ENCODE results near the gene PRRT2.
A peak's percentile ranks its signal among the peaks of the same experiment; 100 is the strongest.
"Not testable (repeated sequence)": the region's sequence is repeated elsewhere in the genome, so short reads cannot be mapped to it uniquely, and the experiment has no call there.

The PRRT2 gene

GRCh38 chr16:29824589-29825144 lies 12.7 kb downstream of the PRRT2 start:
- Mint-ChIP-seq H3K4me3 (no peak overlapping the region), H3K36me3 (peaks cover 1% of the 10 kb centered on the region), H3K27me3 (no peaks in the 10 kb centered on the region), H3K27ac (peak overlapping the region; percentile 41), H3K9me3 (no peaks in the 10 kb centered on the region), H3K4me1 (peaks cover 30% of the 10 kb centered on the region)
- DNase-seq (ENCODE audit: low spot score in 2 of 2): no peak
- ATAC-seq (ENCODE audit: low read depth): no peak

GRCh38 chr16:29825145-29826044 lies 13.4 kb downstream of the PRRT2 start:
- ATAC-seq (ENCODE audit: low read depth): no peak
- DNase-seq (ENCODE audit: low spot score in 2 of 2): no peak

DNA sequence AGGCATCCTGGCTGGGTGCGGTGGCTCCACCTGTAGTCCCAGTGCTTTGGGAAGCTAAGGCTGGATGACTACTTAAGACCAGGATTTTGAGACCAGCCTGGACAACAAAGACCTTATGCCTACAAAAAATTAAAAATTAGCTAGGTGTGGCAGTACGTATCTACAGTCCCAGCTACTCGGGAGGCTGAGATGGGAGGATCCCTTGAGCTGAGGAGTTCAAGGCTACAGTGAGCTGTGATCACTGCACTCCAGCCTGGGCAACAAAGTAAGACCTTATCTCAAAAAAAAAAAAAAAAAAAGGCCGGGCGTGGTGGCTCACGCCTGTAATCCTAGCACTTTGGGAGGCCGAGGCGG lies 14.3 kb downstream of the PRRT2 start:
- Mint-ChIP-seq H3K4me1 (peaks cover 20% of the 10 kb centered on the region), H3K9me3 (no peaks in the 10 kb centered on the region), H3K27ac (no peak overlapping the region), H3K4me3 (no peak overlapping the region), H3K36me3 (peaks cover 6% of the 10 kb centered on the region), H3K27me3 (no peaks in the 10 kb centered on the region)
- ATAC-seq (ENCODE audit: low read depth): no peak
- no peak for DNase-seq (ENCODE audit: low spot score in 2 of 2)

More at GRCh38 chr16:29825145-29826044, 13.4 kb downstream of the PRRT2 start:
- no peaks in the 10 kb centered on the region for H3K9me3 Mint-ChIP-seq
- peaks cover 2% of the 10 kb centered on the region for H3K36me3 Mint-ChIP-seq
- H3K4me3 Mint-ChIP-seq: no peak overlapping the region
- H3K27me3 Mint-ChIP-seq: no peaks in the 10 kb centered on the region
- H3K27ac Mint-ChIP-seq: peak overlapping the region; percentile 41
- H3K4me1 Mint-ChIP-seq: peaks cover 27% of the 10 kb centered on the region

DNA sequence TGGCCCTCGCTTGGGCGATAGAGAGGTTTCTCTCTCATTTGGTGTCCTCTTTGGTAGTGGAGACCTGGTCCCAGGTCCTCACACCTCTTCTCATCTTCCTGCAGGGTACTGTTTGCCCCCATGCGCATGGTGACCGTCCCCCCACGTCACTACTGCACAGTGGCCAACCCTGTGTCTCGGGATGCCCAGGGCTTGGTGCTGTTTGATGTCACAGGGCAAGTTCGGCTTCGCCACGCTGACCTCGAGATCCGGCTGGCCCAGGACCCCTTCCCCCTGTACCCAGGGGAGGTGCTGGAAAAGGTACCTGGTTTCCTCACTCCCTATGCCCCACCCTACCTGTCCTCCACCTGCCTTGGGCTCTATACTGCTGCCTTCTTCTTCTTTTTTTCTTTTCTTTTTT lies 18.8 kb downstream of the PRRT2 start:
- Mint-ChIP-seq H3K27ac (no peak overlapping the region), H3K4me3 (no peak overlapping the region), H3K27me3 (no peaks in the 10 kb centered on the region), H3K4me1 (peaks cover 8% of the 10 kb centered on the region), H3K36me3 (peaks cover 16% of the 10 kb centered on the region), H3K9me3 (no peaks in the 10 kb centered on the region)
- DNase-seq (ENCODE audit: low spot score in 2 of 2) (no peak), ATAC-seq (ENCODE audit: low read depth) (no peak)

GRCh38 chr16:29831490-29831889 lies 19.5 kb downstream of the PRRT2 start:
- peaks cover 8% of the 10 kb centered on the region for H3K4me1 Mint-ChIP-seq
- DNase-seq (ENCODE audit: low spot score in 2 of 2): no peak
- peaks cover 16% of the 10 kb centered on the region for H3K36me3 Mint-ChIP-seq
- H3K9me3 Mint-ChIP-seq: no peaks in the 10 kb centered on the region
- H3K4me3 Mint-ChIP-seq: no peak overlapping the region
- H3K27ac Mint-ChIP-seq: no peak overlapping the region
- no peak for ATAC-seq (ENCODE audit: low read depth)
- H3K27me3 Mint-ChIP-seq: no peaks in the 10 kb centered on the region

DNA sequence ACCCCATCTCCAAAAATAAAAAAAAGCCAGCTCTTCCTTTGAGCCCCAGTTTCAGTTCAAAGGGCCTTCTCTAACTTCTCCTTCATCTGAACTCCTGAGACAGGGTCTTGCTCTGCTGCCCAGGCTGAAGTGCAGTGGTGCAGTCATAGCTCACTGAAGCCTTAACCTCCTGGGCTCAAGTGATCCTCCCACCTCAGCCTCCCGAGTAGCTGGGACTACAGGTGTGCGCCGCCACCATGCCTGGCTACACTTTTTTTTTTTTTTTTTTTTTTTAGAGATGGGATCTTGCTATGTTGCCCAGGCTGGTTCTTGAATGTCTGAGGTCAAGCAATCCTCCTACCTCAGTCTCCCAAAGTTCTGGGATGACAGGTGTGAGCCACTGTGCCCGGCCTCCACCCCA lies 21.2 kb downstream of the PRRT2 start:
- not testable (repeated sequence) for H3K4me3 Mint-ChIP-seq; ATAC-seq (ENCODE audit: low read depth); H3K4me1 Mint-ChIP-seq; H3K9me3 Mint-ChIP-seq; DNase-seq (ENCODE audit: low spot score in 2 of 2); H3K27me3 Mint-ChIP-seq; H3K27ac Mint-ChIP-seq
- peaks cover 22% of the 10 kb centered on the region for H3K36me3 Mint-ChIP-seq

DNA sequence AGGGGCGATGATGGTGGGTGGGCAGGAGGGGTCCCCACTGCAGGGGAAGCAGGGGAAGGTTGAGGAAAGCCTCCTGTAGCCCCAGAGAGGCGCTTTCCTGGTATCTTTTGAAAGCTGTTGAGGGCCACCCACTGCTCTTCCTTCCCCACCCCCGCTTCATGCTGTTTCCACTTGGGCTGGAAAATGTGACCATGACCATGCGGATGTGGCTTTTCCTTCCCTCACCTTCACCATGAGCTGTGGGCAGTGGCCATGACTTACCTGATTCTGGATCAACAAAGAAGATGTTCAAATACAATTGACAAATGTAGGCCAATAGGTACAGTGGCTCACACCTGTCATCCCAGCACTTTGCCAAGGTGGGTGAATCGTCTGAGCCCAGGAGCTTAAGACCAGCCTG lies 22.1 kb downstream of the PRRT2 start:
- no peak for DNase-seq (ENCODE audit: low spot score in 2 of 2)
- no peak overlapping the region for H3K4me3 Mint-ChIP-seq
- no peak overlapping the region for H3K27ac Mint-ChIP-seq
- peaks cover 22% of the 10 kb centered on the region for H3K36me3 Mint-ChIP-seq
- no peak for ATAC-seq (ENCODE audit: low read depth)
- peaks cover 4% of the 10 kb centered on the region for H3K4me1 Mint-ChIP-seq
- no peaks in the 10 kb centered on the region for H3K9me3 Mint-ChIP-seq
- H3K27me3 Mint-ChIP-seq: no peaks in the 10 kb centered on the region

DNA sequence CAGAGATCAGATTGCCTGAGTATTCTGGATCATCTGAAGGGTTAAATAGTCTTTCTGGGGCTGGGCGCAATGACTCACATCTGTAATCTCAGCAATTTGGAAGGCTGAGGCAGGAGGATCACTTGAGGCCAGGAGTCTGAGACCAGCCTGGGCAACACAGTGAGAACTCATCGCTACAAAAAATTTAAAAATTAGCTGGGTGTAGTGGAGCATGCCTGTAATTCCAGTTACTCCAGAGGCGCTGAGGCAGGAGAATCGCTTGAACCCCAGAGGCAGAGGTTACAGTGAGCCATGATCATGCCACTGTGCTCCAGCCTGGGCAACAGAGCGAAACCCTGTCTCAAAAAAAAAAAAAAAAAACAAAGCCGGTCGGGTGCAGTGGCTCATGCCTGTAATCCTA lies 23.9 kb downstream of the PRRT2 start:
- no peak for ATAC-seq (ENCODE audit: low read depth)

GRCh38 chr16:29836623-29837022 lies 24.6 kb downstream of the PRRT2 start:
- Mint-ChIP-seq H3K27me3 (no peaks in the 10 kb centered on the region), H3K4me3 (no peak overlapping the region), H3K36me3 (peaks cover 27% of the 10 kb centered on the region), H3K9me3 (no peaks in the 10 kb centered on the region), H3K4me1 (no peaks in the 10 kb centered on the region), H3K27ac (no peak overlapping the region)
- ATAC-seq (ENCODE audit: low read depth) (no peak), DNase-seq (ENCODE audit: low spot score in 2 of 2) (no peak)

More for the DNA sequence above, 23.9 kb downstream of the PRRT2 start:
- no peak overlapping the region for H3K4me3 Mint-ChIP-seq
- H3K27ac Mint-ChIP-seq: no peak overlapping the region
- H3K9me3 Mint-ChIP-seq: no peaks in the 10 kb centered on the region
- peaks cover 26% of the 10 kb centered on the region for H3K36me3 Mint-ChIP-seq
- H3K27me3 Mint-ChIP-seq: no peaks in the 10 kb centered on the region
- no peaks in the 10 kb centered on the region for H3K4me1 Mint-ChIP-seq
- no peak for DNase-seq (ENCODE audit: low spot score in 2 of 2)

- H3K4me3 Mint-ChIP-seq: no peak overlapping the region
- H3K27ac Mint-ChIP-seq: no peak overlapping the region
- peaks cover 23% of the 10 kb centered on the region for H3K36me3 Mint-ChIP-seq
- no peak for DNase-seq (ENCODE audit: low spot score in 2 of 2)
- no peak for ATAC-seq (ENCODE audit: low read depth)
- H3K9me3 Mint-ChIP-seq: no peaks in the 10 kb centered on the region
- H3K27me3 Mint-ChIP-seq: no peaks in the 10 kb centered on the region
- no peaks in the 10 kb centered on the region for H3K4me1 Mint-ChIP-seq
Observed at GRCh38 chr16:29837841-29838240, 25.8 kb downstream of the PRRT2 start.

GRCh38 chr16:29839822-29840221 lies 27.8 kb downstream of the PRRT2 start:
- Mint-ChIP-seq H3K36me3 (peaks cover 23% of the 10 kb centered on the region), H3K9me3 (no peaks in the 10 kb centered on the region), H3K27ac (no peak overlapping the region), H3K4me3 (no peak overlapping the region), H3K4me1 (no peaks in the 10 kb centered on the region), H3K27me3 (no peaks in the 10 kb centered on the region)
- DNase-seq (ENCODE audit: low spot score in 2 of 2) (no peak), ATAC-seq (ENCODE audit: low read depth) (no peak)

GRCh38 chr16:29840240-29840639 lies 28.2 kb downstream of the PRRT2 start:
- Mint-ChIP-seq H3K9me3 (no peaks in the 10 kb centered on the region), H3K27me3 (no peaks in the 10 kb centered on the region), H3K27ac (no peak overlapping the region), H3K36me3 (peaks cover 24% of the 10 kb centered on the region), H3K4me1 (no peaks in the 10 kb centered on the region), H3K4me3 (no peak overlapping the region)
- ATAC-seq (ENCODE audit: low read depth) (no peak), DNase-seq (ENCODE audit: low spot score in 2 of 2) (no peak)

GRCh38 chr16:29841631-29842030 lies 29.6 kb downstream of the PRRT2 start:
- Mint-ChIP-seq H3K27me3 (no peaks in the 10 kb centered on the region), H3K36me3 (peaks cover 30% of the 10 kb centered on the region), H3K9me3 (no peaks in the 10 kb centered on the region), H3K4me1 (no peaks in the 10 kb centered on the region), H3K4me3 (no peak overlapping the region), H3K27ac (no peak overlapping the region)
- no peak for DNase-seq (ENCODE audit: low spot score in 2 of 2)
- no peak for ATAC-seq (ENCODE audit: low read depth)

GRCh38 chr16:29842732-29843346 lies 30.8 kb downstream of the PRRT2 start:
- Mint-ChIP-seq H3K4me3 (no peak overlapping the region), H3K9me3 (no peaks in the 10 kb centered on the region), H3K4me1 (no peaks in the 10 kb centered on the region), H3K36me3 (peaks cover 29% of the 10 kb centered on the region), H3K27ac (no peak overlapping the region), H3K27me3 (no peaks in the 10 kb centered on the region)
- ATAC-seq (ENCODE audit: low read depth): no peak
- no peak for DNase-seq (ENCODE audit: low spot score in 2 of 2)

Measured in memory B cell (primary cell).